GM12865 (cell line): ENCODE data around the gene EPB41L5.
"Not testable (repeated sequence)": the region's sequence is repeated elsewhere in the genome, so short reads cannot be mapped to it uniquely, and the experiment has no call there.

Experiments used
- DNase-seq: peaks from one replicate; pipeline ENCODE4 v3.0.0; 2010; ENCODE audit warnings: low read depth
- H3K4me3 ChIP-seq: 2 replicates; pipeline ENCODE4 v1.5.1; 2011; ENCODE audit warnings: mild to moderate bottlenecking, low read depth, low read length, control low read depth
- CTCF ChIP-seq: IDR thresholded peaks from 2 replicates; pipeline ENCODE4 v1.5.1; 2011; ENCODE audit warnings: low read length, control low read depth, low read depth, inconsistent platforms; ENCODE audit not compliant: insufficient read depth; ENCODE audit errors: missing control alignments

Gene EPB41L5

GRCh38 chr2:120017201-120017600, 4.3 kb downstream of the EPB41L5 start:
- DNase-seq: no peak
- no peak overlapping the region for H3K4me3 ChIP-seq
- no peak for TF ChIP-seq CTCF

- H3K4me3 ChIP-seq: no peak overlapping the region
- no peak for DNase-seq
- TF ChIP-seq CTCF: no peak
Observed at GRCh38 chr2:120018549-120018948, 5.7 kb downstream of the EPB41L5 start.

- TF ChIP-seq CTCF: no peak
- DNase-seq: no peak
- no peak overlapping the region for H3K4me3 ChIP-seq
Observed at GRCh38 chr2:120020554-120020953, 7.7 kb downstream of the EPB41L5 start.

GRCh38 chr2:120022505-120022904, 9.6 kb downstream of the EPB41L5 start:
- H3K4me3 ChIP-seq, DNase-seq: not testable (repeated sequence)

GRCh38 chr2:120026890-120027289, 14.0 kb downstream of the EPB41L5 start:
- no peak for DNase-seq
- TF ChIP-seq CTCF: no peak
- no peak overlapping the region for H3K4me3 ChIP-seq

- TF ChIP-seq CTCF: no peak
- H3K4me3 ChIP-seq: no peak overlapping the region
- DNase-seq: no peak
Observed at GRCh38 chr2:120028795-120029194, 15.9 kb downstream of the EPB41L5 start.

- DNase-seq: no peak
- no peak for TF ChIP-seq CTCF
- H3K4me3 ChIP-seq: no peak overlapping the region
Observed at GRCh38 chr2:120029672-120030640, 17.1 kb downstream of the EPB41L5 start.
